SJCRH30 (cell line): Measurements from ENCODE around the gene TAX1BP1. TPM values are rescaled to one million over a fixed set of nuclear protein-coding genes. Genes with fewer than 3 reads are reported as not detected.
A peak's percentile ranks its signal among the peaks of the same experiment; 100 is the strongest.

Experiments used
- DNase-seq, 2 experiments: peaks; one replicate each; pipeline ENCODE4 v3.0.0-alpha.2; 2015 to 2020
- H3K27ac ChIP-seq: fragments of 250-450 bp; sonication (Bioruptor Pico); 2 replicates; pipeline ENCODE4 v1.5.1; 2020; ENCODE audit warnings: mild to moderate bottlenecking, moderate library complexity
- H3K27me3 ChIP-seq: fragments of 250-450 bp; sonication (Bioruptor Pico); 2 replicates; pipeline ENCODE4 v1.5.1; 2020; ENCODE audit warnings: mild to moderate bottlenecking, moderate library complexity
- H3K36me3 ChIP-seq: fragments of 250-450 bp; sonication (Bioruptor Pico); 2 replicates; pipeline ENCODE4 v1.5.1; 2020; ENCODE audit warnings: mild to moderate bottlenecking, moderate library complexity
- H3K4me1 ChIP-seq: fragments of 250-450 bp; sonication (Bioruptor Pico); 2 replicates; pipeline ENCODE4 v1.5.1; 2020; ENCODE audit warnings: mild to moderate bottlenecking, moderate library complexity
- H3K4me3 ChIP-seq: fragments of 250-450 bp; sonication (Bioruptor Pico); 2 replicates; pipeline ENCODE4 v1.5.1; 2020; ENCODE audit warnings: mild to moderate bottlenecking, moderate library complexity
- H3K9me3 ChIP-seq: fragments of 250-450 bp; sonication (Bioruptor Pico); replicated peaks from 2 replicates; pipeline ENCODE4 v1.5.1; 2020; ENCODE audit warnings: mild to moderate bottlenecking, moderate library complexity
- total RNA-seq: library from RNA; depleted of rRNA; stranded (reverse); fragments of >200 nt; shearing (Covaris generic); gene quantifications from 2 replicates; pipeline ENCODE4 v1.2.3, GENCODE V29; 2014

TAX1BP1 gene
- total RNA-seq, 1 experiment from 2014 or later = 93.3 TPM

GRCh38 chr7:27747589-27748368, 7.8 kb downstream of the TAX1BP1 start:
- H3K4me3 ChIP-seq = no peak overlapping the region
- peaks cover 18% of the 10 kb centered on the region for H3K4me1 ChIP-seq
- no peaks in the 10 kb centered on the region for H3K27me3 ChIP-seq
- DNase-seq = no peak
- H3K36me3 ChIP-seq = peaks cover 20% of the 10 kb centered on the region
- no peak overlapping the region for H3K27ac ChIP-seq
- no peaks in the 10 kb centered on the region for H3K9me3 ChIP-seq

GRCh38 chr7:27750316-27750715, 10.4 kb downstream of the TAX1BP1 start:
- H3K9me3 ChIP-seq = no peaks in the 10 kb centered on the region
- H3K4me1 ChIP-seq = peaks cover 11% of the 10 kb centered on the region
- peaks cover 20% of the 10 kb centered on the region for H3K36me3 ChIP-seq
- no peak for DNase-seq
- H3K27me3 ChIP-seq = no peaks in the 10 kb centered on the region
- H3K27ac ChIP-seq = no peak overlapping the region
- H3K4me3 ChIP-seq = no peak overlapping the region

- peaks cover 31% of the 10 kb centered on the region for H3K36me3 ChIP-seq
- DNase-seq = peak; percentile 67 to 86
- H3K4me3 ChIP-seq = no peak overlapping the region
- H3K27ac ChIP-seq = peak overlapping the region; percentile 33
- H3K27me3 ChIP-seq = no peaks in the 10 kb centered on the region
- H3K4me1 ChIP-seq = peaks cover 9% of the 10 kb centered on the region
- no peaks in the 10 kb centered on the region for H3K9me3 ChIP-seq
Observed at GRCh38 chr7:27751888-27752660, 12.1 kb downstream of the TAX1BP1 start.

DNA sequence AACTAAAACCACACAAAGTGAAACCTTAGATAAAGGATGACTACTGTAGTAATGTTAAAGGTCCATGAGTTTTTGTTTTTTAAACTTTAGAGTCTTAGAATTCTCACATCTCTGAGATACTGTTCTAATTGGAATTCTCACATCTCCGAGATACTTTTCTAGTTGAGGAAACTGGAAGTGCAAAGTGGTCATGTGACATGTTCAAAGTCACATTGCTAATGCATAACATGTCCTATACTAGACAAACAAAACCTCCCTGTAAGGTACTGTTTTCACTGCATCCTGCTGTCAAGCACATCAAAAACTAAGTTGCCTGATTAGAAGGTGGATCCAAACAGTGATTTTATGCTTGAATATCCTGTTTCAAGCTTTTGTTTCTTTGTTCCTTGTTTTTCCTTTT, 13.9 kb downstream of the TAX1BP1 start:
- no peak for DNase-seq
- no peaks in the 10 kb centered on the region for H3K27me3 ChIP-seq
- H3K36me3 ChIP-seq = peaks cover 45% of the 10 kb centered on the region
- H3K9me3 ChIP-seq = no peaks in the 10 kb centered on the region
- no peak overlapping the region for H3K27ac ChIP-seq
- H3K4me3 ChIP-seq = no peak overlapping the region
- peaks cover 9% of the 10 kb centered on the region for H3K4me1 ChIP-seq

DNA sequence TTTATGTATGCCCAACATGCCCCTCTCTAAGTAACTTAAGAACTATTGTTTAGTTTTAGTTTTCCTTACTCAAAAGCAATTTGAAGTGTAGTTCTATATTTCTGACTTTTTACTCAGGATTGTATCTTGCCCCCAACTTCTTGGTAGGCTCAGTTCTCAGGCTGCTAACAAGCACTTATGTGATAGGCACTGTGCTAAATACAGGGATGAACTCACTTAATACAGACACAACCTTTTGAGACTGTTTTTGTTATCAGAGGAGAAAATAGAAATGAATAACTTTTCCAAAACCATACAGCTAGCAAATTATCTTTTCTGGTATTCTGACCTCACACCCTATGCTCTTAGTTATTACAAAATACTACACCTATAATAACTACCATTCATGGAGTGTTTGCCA, 16.3 kb downstream of the TAX1BP1 start:
- peaks cover 9% of the 10 kb centered on the region for H3K4me1 ChIP-seq
- no peak overlapping the region for H3K4me3 ChIP-seq
- peaks cover 37% of the 10 kb centered on the region for H3K36me3 ChIP-seq
- no peak overlapping the region for H3K27ac ChIP-seq
- DNase-seq = no peak
- no peaks in the 10 kb centered on the region for H3K27me3 ChIP-seq
- H3K9me3 ChIP-seq = no peaks in the 10 kb centered on the region

GRCh38 chr7:27759491-27759890, 19.5 kb downstream of the TAX1BP1 start:
- Histone ChIP-seq H3K27ac (no peak overlapping the region), H3K36me3 (peaks cover 42% of the 10 kb centered on the region), H3K4me1 (no peaks in the 10 kb centered on the region), H3K27me3 (no peaks in the 10 kb centered on the region), H3K9me3 (no peaks in the 10 kb centered on the region), H3K4me3 (no peak overlapping the region)
- DNase-seq = no peak

DNA sequence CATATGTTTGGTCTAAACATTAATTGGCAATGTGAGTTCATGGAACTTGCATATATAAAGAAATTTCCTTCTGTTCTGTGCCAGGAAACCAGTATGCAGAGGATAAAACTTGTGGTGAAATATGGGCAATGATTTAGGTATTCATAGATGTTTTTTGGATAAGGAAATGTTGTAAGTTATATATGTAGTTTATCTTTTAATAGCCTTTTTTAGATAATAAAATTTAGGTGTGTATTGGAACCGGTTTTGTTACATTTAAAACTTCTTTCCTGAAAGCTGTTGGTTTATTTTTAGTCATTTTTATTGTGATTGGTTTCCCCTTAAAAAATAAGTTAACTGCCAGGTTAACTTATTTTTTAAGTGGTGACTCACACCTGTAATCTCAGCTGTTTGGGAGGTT, 22.1 kb downstream of the TAX1BP1 start:
- no peak for DNase-seq
- Histone ChIP-seq H3K9me3 (no peaks in the 10 kb centered on the region), H3K27me3 (no peaks in the 10 kb centered on the region), H3K4me3 (no peak overlapping the region), H3K27ac (no peak overlapping the region), H3K4me1 (no peaks in the 10 kb centered on the region), H3K36me3 (peaks cover 37% of the 10 kb centered on the region)

GRCh38 chr7:27763983-27764508, 24.1 kb downstream of the TAX1BP1 start:
- no peak overlapping the region for H3K27ac ChIP-seq
- no peak for DNase-seq

GRCh38 chr7:27765841-27766240, 25.9 kb downstream of the TAX1BP1 start:
- Histone ChIP-seq H3K4me1 (no peaks in the 10 kb centered on the region), H3K27ac (no peak overlapping the region), H3K27me3 (no peaks in the 10 kb centered on the region), H3K4me3 (no peak overlapping the region), H3K9me3 (no peaks in the 10 kb centered on the region), H3K36me3 (peaks cover 36% of the 10 kb centered on the region)
- DNase-seq = no peak

More at GRCh38 chr7:27763983-27764508, 24.1 kb downstream of the TAX1BP1 start:
- no peak overlapping the region for H3K4me3 ChIP-seq
- H3K9me3 ChIP-seq = no peaks in the 10 kb centered on the region
- peaks cover 29% of the 10 kb centered on the region for H3K36me3 ChIP-seq
- no peaks in the 10 kb centered on the region for H3K27me3 ChIP-seq
- H3K4me1 ChIP-seq = no peaks in the 10 kb centered on the region

DNA sequence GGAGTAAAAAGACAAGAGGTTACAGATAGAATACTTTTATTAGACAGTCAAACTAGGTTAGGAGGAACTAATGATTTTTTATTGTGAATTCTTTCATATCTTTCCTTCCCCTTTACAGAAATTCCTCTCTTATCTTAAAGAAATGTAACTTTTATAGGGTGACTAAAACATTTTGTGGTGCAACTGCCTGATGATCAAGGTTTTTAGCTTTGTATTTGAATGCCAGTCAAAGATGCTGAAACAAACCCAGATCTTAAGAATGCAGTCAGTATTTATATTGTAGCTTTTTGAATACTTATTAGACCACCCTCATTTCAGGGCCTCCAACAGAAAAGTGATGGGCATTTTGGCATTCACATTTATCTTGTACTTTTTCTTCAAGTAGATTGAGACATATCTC, 27.4 kb downstream of the TAX1BP1 start:
- no peak overlapping the region for H3K4me3 ChIP-seq
- H3K36me3 ChIP-seq = peaks cover 33% of the 10 kb centered on the region
- H3K9me3 ChIP-seq = no peaks in the 10 kb centered on the region
- no peak overlapping the region for H3K27ac ChIP-seq
- H3K4me1 ChIP-seq = no peaks in the 10 kb centered on the region
- no peak for DNase-seq
- H3K27me3 ChIP-seq = no peaks in the 10 kb centered on the region

- Histone ChIP-seq H3K36me3 (peaks cover 38% of the 10 kb centered on the region), H3K9me3 (no peaks in the 10 kb centered on the region), H3K4me3 (no peak overlapping the region), H3K27ac (no peak overlapping the region), H3K27me3 (no peaks in the 10 kb centered on the region), H3K4me1 (no peaks in the 10 kb centered on the region)
- no peak for DNase-seq
Observed at GRCh38 chr7:27771111-27771510, 31.1 kb downstream of the TAX1BP1 start.

GRCh38 chr7:27774717-27775328, 34.9 kb downstream of the TAX1BP1 start:
- no peak for DNase-seq

GRCh38 chr7:27775782-27776181, 35.8 kb downstream of the TAX1BP1 start:
- no peak overlapping the region for H3K4me3 ChIP-seq
- H3K27me3 ChIP-seq = no peaks in the 10 kb centered on the region
- no peak overlapping the region for H3K27ac ChIP-seq
- DNase-seq = no peak
- no peaks in the 10 kb centered on the region for H3K9me3 ChIP-seq
- H3K4me1 ChIP-seq = no peaks in the 10 kb centered on the region
- peaks cover 15% of the 10 kb centered on the region for H3K36me3 ChIP-seq

More at GRCh38 chr7:27774717-27775328, 34.9 kb downstream of the TAX1BP1 start:
- no peak overlapping the region for H3K4me3 ChIP-seq
- H3K27me3 ChIP-seq = no peaks in the 10 kb centered on the region
- H3K4me1 ChIP-seq = no peaks in the 10 kb centered on the region
- H3K36me3 ChIP-seq = peaks cover 18% of the 10 kb centered on the region
- no peaks in the 10 kb centered on the region for H3K9me3 ChIP-seq
- H3K27ac ChIP-seq = no peak overlapping the region

GRCh38 chr7:27777662-27778061, 37.7 kb downstream of the TAX1BP1 start:
- no peaks in the 10 kb centered on the region for H3K27me3 ChIP-seq
- peaks cover 2% of the 10 kb centered on the region; the same call in 1 of the 2 replicates for H3K36me3 ChIP-seq
- H3K4me1 ChIP-seq = no peaks in the 10 kb centered on the region
- DNase-seq = no peak
- no peaks in the 10 kb centered on the region for H3K9me3 ChIP-seq
- H3K27ac ChIP-seq = no peak overlapping the region
- H3K4me3 ChIP-seq = no peak overlapping the region

DNA sequence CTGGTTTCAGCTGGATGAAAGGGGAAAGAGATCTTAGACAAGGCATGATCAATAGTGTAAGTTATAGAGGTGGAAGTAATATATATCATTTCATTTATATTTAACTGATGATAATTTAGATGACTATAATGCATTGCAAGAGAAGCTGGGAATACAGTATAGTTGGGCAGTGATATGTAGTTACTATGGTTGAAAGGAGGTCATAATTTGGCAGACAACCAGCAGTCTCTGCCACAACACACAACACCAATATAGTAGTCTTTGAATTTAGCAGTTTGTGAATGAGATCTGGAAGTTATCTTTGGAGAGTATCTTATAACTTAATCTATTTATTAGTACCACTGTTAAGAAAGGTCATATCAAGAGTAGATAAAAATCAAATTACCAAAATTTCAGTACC, 39.9 kb downstream of the TAX1BP1 start:
- no peak for DNase-seq
- Histone ChIP-seq H3K9me3 (no peaks in the 10 kb centered on the region), H3K27me3 (no peaks in the 10 kb centered on the region), H3K4me3 (no peak overlapping the region), H3K4me1 (no peaks in the 10 kb centered on the region), H3K27ac (no peak overlapping the region), H3K36me3 (no peaks in the 10 kb centered on the region; the same call in 1 of the 2 replicates)
